HepG2 (cell line): ENCODE results near the gene TAF1B. TPM values are rescaled to one million over a fixed set of nuclear protein-coding genes. Genes with fewer than 3 reads are reported as not detected.
A peak's percentile ranks its signal among the peaks of the same experiment; 100 is the strongest.

Experiments used
- GATAD1 ChIP-seq: IDR thresholded peaks from 2 replicates; pipeline ENCODE4 v1.6.1; 2016; ENCODE audit warnings: missing genetic modification reagents, missing compliant biosample characterization
- GPN1 ChIP-seq: sonication (generic); formaldehyde crosslinking; IDR thresholded peaks from 2 replicates; pipeline ENCODE4 v1.5.1; 2020; ENCODE audit warnings: missing genetic modification reagents, borderline replicate concordance
- HOXD1 ChIP-seq: sonication (generic); formaldehyde crosslinking; IDR thresholded peaks from 2 replicates; pipeline ENCODE4 v1.5.0; 2020; ENCODE audit warnings: missing genetic modification reagents
- JDP2 ChIP-seq: sonication (generic); formaldehyde crosslinking; IDR thresholded peaks from 2 replicates; pipeline ENCODE4 v1.8.1; 2022; ENCODE audit warnings: missing genetic modification reagents, borderline replicate concordance
- JUNB ChIP-seq: sonication (generic); formaldehyde crosslinking; IDR thresholded peaks from 2 replicates; pipeline ENCODE4 v1.8.0; 2022; ENCODE audit warnings: missing genetic modification reagents, mild to moderate bottlenecking, borderline replicate concordance
- KDM1A ChIP-seq: IDR thresholded peaks from 2 replicates; pipeline ENCODE4 v1.6.1; 2016; ENCODE audit warnings: missing compliant biosample characterization
- KDM2A ChIP-seq: sonication (generic); formaldehyde crosslinking; IDR thresholded peaks from 2 replicates; pipeline ENCODE4 v1.4.0; 2020; ENCODE audit warnings: low read depth, missing genetic modification reagents, borderline replicate concordance
- MEF2D ChIP-seq: sonication (generic); formaldehyde crosslinking; IDR thresholded peaks from 2 replicates; pipeline ENCODE4 v1.5.1; 2020; ENCODE audit warnings: mild to moderate bottlenecking, missing genetic modification reagents
- MXI1 ChIP-seq: IDR thresholded peaks from 3 replicates; pipeline ENCODE4 v1.6.1; 2012; ENCODE audit warnings: low read depth, low read length, inconsistent platforms, borderline replicate concordance
- NPAS2 ChIP-seq: sonication (generic); formaldehyde crosslinking; IDR thresholded peaks from 2 replicates; pipeline ENCODE4 v1.8.0; 2022; ENCODE audit warnings: mild to moderate bottlenecking, missing genetic modification reagents, borderline replicate concordance
- RBM22 ChIP-seq: fragments of 200-400 bp; formaldehyde crosslinking; optimal IDR thresholded peaks from 2 replicates; pipeline ENCODE3; 2017; ENCODE audit warnings: mild to moderate bottlenecking, low read length, moderate library complexity
- SP1 ChIP-seq, 2 experiments: fragments of 450-650 bp in 1 of 2; sonication (generic) in 1 of 2; formaldehyde crosslinking in 1 of 2; IDR thresholded peaks; 2 replicates each; pipeline versions ENCODE4 v1.4.0 to v1.6.1; 2016 to 2020; ENCODE audit warnings: missing genetic modification reagents in 1 of 2
- SSRP1 ChIP-seq: IDR thresholded peaks from 2 replicates; pipeline ENCODE4 v1.6.1; 2016; ENCODE audit warnings: control low read depth
- TBP ChIP-seq: sonication (generic); formaldehyde crosslinking; IDR thresholded peaks from 2 replicates; pipeline ENCODE4 v1.5.0; 2020; ENCODE audit warnings: missing genetic modification reagents
- ZBTB8A ChIP-seq: sonication (generic); formaldehyde crosslinking; IDR thresholded peaks from 2 replicates; pipeline ENCODE4 v1.4.0; 2020; ENCODE audit warnings: mild to moderate bottlenecking, low read depth, missing genetic modification reagents, borderline replicate concordance
- ZNF484 ChIP-seq: sonication (generic); formaldehyde crosslinking; IDR thresholded peaks from 2 replicates; pipeline ENCODE4 v1.5.1; 2020; ENCODE audit warnings: mild to moderate bottlenecking, low read depth, missing genetic modification reagents, borderline replicate concordance
- ZNF577 ChIP-seq: sonication (generic); formaldehyde crosslinking; IDR thresholded peaks from 2 replicates; pipeline ENCODE4 v1.4.0; 2020; ENCODE audit warnings: mild to moderate bottlenecking, low read depth, missing genetic modification reagents, borderline replicate concordance
- ZNF660 ChIP-seq: sonication (generic); formaldehyde crosslinking; IDR thresholded peaks from 2 replicates; pipeline ENCODE4 v1.5.1; 2020; ENCODE audit warnings: mild to moderate bottlenecking, low read depth, missing genetic modification reagents, borderline replicate concordance
- ZNF7 ChIP-seq: IDR thresholded peaks from 2 replicates; pipeline ENCODE4 v1.6.1; 2016; ENCODE audit warnings: missing biosample characterization, missing genetic modification reagents
- ZNF788 ChIP-seq: sonication (generic); formaldehyde crosslinking; IDR thresholded peaks from 2 replicates; pipeline ENCODE4 v1.5.0; 2020; ENCODE audit warnings: mild to moderate bottlenecking, missing genetic modification reagents, borderline replicate concordance
- ZSCAN22 ChIP-seq: sonication (generic); formaldehyde crosslinking; IDR thresholded peaks from 2 replicates; pipeline ENCODE4 v1.4.0; 2020; ENCODE audit warnings: mild to moderate bottlenecking, missing genetic modification reagents
- ZSCAN9 ChIP-seq: IDR thresholded peaks from 2 replicates; pipeline ENCODE4 v1.6.1; 2016; ENCODE audit warnings: borderline replicate concordance
- polyA plus RNA-seq, 8 experiments: library from polyadenylated mRNA; depleted of rRNA in 3 of 8; stranded (reverse) in 7 of 8; unstranded in 1 of 8; fragments of >200 nt; fragmentation: Illumina TruSeq in 4 of 8; extraction: Trizol in 4 of 8; gene quantifications; 2 replicates each; pipeline versions ENCODE4 v1.2.1 to v1.2.3, GENCODE V29; 2011 to 2016; ENCODE audit warnings: low read depth in 4 of 8, missing spikeins in 1 of 8, mixed read lengths in 1 of 8; ENCODE audit not compliant: insufficient read depth in 1 of 8
- total RNA-seq, 5 experiments: library from RNA; depleted of rRNA; stranded (reverse); fragments of >200 nt; fragmentation: Illumina TruSeq; extraction: Trizol; gene quantifications; 2 replicates each; pipeline ENCODE4 v1.2.3, GENCODE V29; 2016; ENCODE audit warnings: low read depth in 1 of 5
- TF ChIP-seq, protein P1 (sequence below): sonication (generic); formaldehyde crosslinking; conservative IDR thresholded peaks from 2 replicates; pipeline ENCODE4 v1.4.0; 2020; ENCODE audit warnings: missing genetic modification reagents
- TF ChIP-seq, protein P2 (sequence below): IDR thresholded peaks from 2 replicates; pipeline ENCODE4 v1.6.1; 2016; ENCODE audit warnings: low read depth
- TF ChIP-seq, protein P3 (sequence below): sonication (generic); formaldehyde crosslinking; IDR thresholded peaks from 2 replicates; pipeline ENCODE4 v1.4.0; 2020; ENCODE audit warnings: mild to moderate bottlenecking, missing genetic modification reagents

The TAF1B gene
- total and polyA plus RNA-seq, 2 of the 13 experiments (the other 11 are each of a cell fraction or from before 2014, with no cell fraction given), result 13.3 to 27.7 TPM

DNA sequence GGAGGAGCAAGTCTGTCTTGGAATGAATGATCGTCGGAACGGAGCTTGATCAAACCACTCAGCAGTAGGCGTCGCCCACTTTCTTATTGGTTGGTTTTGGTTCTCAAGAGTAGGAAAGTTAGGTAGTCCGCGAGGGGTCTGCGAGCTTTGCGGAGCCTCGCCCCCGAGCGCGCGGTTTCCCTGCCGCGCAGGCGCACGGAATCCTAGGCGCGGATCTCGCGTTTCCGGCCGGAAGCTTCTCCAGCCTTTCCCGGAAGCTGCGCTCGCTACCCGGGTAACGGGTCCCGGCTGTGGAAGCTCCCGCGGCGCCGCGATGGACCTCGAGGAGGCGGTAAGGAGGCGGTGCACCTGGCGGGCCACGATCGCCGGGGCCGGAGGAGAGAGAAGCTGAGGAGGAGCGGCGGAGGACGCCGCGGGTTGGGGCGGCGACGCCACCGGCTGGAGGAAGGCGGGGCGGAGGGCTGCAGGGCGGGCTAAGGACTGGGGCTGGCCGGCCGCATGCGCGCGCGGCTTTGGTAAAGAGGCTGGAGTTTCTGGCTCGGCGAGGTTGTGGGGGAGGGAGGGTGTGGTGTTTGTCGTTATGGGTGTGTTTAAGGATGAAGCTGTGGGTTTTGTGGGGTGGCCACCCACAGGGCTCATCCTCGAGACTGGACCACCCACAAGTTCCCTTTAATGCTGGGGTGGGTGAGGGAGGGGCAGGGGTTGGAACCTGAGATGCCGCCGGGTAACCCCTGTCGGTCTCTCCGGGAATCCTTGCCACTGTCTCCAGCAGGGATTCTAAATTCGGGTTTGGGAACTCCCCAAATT is at the start of gene TAF1B (continued):
- TF ChIP-seq ZNF577 (no peak; the same call in 1 of the 2 replicates), GPN1 (CRISPR knock-in tag) (no peak), KDM1A (no peak), GATAD1 (CRISPR knock-in tag) (peak; percentile 86), NPAS2 (CRISPR knock-in tag) (no peak), MXI1 (peak; percentile 59; the same call in 1 of the 3 replicates), ZNF788 (CRISPR knock-in tag) (peak; percentile 77; the same call in 1 of the 2 replicates), ZSCAN9 (CRISPR knock-in tag) (peak; percentile 76), ZBTB8A (CRISPR knock-in tag) (no peak), SP1 (IDR thresholded peaks at IDR 0.05) (no peak), SP1 (CRISPR knock-in tag; IDR thresholded peaks at IDR 0.05) (peak; percentile 31; the same call in 1 of the 2 replicates), TBP (CRISPR knock-in tag) (no peak), KDM2A (CRISPR knock-in tag) (peak; percentile 94), MEF2D (CRISPR knock-in tag) (peak; percentile 87), ZSCAN22 (no peak), HOXD1 (CRISPR knock-in tag) (peak; percentile 73; the same call in 1 of the 2 replicates), SSRP1 (no peak; the same call in 1 of the 2 replicates), RBM22 (no peak), ZNF660 (CRISPR knock-in tag) (no peak), JUNB (CRISPR knock-in tag) (no peak; the same call in 1 of the 2 replicates), ZNF7 (CRISPR knock-in tag) (peak; percentile 62; the same call in 1 of the 2 replicates), JDP2 (no peak), ZNF484 (CRISPR knock-in tag) (no peak)
- TF ChIP-seq, protein P1, sequence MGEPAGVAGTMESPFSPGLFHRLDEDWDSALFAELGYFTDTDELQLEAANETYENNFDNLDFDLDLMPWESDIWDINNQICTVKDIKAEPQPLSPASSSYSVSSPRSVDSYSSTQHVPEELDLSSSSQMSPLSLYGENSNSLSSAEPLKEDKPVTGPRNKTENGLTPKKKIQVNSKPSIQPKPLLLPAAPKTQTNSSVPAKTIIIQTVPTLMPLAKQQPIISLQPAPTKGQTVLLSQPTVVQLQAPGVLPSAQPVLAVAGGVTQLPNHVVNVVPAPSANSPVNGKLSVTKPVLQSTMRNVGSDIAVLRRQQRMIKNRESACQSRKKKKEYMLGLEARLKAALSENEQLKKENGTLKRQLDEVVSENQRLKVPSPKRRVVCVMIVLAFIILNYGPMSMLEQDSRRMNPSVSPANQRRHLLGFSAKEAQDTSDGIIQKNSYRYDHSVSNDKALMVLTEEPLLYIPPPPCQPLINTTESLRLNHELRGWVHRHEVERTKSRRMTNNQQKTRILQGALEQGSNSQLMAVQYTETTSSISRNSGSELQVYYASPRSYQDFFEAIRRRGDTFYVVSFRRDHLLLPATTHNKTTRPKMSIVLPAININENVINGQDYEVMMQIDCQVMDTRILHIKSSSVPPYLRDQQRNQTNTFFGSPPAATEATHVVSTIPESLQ (CRISPR knock-in tag), result 0 out of 2 replicates have a peak, but pooled peaks have one; percentile 39
- TF ChIP-seq, protein P2, sequence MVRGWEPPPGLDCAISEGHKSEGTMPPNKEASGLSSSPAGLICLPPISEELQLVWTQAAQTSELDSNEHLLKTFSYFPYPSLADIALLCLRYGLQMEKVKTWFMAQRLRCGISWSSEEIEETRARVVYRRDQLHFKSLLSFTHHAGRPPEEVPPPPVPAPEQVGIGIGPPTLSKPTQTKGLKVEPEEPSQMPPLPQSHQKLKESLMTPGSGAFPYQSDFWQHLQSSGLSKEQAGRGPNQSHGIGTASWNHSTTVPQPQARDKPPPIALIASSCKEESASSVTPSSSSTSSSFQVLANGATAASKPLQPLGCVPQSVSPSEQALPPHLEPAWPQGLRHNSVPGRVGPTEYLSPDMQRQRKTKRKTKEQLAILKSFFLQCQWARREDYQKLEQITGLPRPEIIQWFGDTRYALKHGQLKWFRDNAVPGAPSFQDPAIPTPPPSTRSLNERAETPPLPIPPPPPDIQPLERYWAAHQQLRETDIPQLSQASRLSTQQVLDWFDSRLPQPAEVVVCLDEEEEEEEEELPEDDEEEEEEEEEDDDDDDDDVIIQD, result no peak
- TF ChIP-seq, protein P3, sequence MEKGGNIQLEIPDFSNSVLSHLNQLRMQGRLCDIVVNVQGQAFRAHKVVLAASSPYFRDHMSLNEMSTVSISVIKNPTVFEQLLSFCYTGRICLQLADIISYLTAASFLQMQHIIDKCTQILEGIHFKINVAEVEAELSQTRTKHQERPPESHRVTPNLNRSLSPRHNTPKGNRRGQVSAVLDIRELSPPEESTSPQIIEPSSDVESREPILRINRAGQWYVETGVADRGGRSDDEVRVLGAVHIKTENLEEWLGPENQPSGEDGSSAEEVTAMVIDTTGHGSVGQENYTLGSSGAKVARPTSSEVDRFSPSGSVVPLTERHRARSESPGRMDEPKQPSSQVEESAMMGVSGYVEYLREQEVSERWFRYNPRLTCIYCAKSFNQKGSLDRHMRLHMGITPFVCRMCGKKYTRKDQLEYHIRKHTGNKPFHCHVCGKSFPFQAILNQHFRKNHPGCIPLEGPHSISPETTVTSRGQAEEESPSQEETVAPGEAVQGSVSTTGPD (CRISPR knock-in tag), result no peak
